Measurements from ENCODE around the gene SLC34A2.

DNA sequence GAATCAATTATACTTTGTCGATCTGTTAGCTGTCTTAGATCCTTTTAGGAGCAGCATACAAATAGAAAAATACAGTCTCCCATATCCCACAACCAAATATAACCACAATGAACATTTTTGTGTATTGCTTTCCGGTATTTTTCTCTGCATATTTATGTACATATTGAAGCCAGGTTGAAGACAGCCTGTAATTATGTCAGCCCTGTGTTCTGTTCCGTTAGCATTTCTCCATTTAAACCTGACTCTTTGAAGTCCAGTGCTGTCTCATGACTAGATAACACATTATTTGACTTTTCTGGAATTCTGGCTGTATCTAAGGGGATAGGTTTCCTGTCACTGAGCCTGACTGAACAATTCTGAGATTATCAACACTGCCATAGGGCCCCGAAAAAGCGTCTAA, 4.0 kb upstream of the SLC34A2 start:
- TF ChIP-seq, protein P1, sequence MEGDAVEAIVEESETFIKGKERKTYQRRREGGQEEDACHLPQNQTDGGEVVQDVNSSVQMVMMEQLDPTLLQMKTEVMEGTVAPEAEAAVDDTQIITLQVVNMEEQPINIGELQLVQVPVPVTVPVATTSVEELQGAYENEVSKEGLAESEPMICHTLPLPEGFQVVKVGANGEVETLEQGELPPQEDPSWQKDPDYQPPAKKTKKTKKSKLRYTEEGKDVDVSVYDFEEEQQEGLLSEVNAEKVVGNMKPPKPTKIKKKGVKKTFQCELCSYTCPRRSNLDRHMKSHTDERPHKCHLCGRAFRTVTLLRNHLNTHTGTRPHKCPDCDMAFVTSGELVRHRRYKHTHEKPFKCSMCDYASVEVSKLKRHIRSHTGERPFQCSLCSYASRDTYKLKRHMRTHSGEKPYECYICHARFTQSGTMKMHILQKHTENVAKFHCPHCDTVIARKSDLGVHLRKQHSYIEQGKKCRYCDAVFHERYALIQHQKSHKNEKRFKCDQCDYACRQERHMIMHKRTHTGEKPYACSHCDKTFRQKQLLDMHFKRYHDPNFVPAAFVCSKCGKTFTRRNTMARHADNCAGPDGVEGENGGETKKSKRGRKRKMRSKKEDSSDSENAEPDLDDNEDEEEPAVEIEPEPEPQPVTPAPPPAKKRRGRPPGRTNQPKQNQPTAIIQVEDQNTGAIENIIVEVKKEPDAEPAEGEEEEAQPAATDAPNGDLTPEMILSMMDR (IDR thresholded peaks at IDR 0.05): no peak
- no peak for TF ChIP-seq EP300 (IDR thresholded peaks at IDR 0.05)

All from esophagus muscularis mucosa (tissue), 3 donors.